Smooth muscle cell (in vitro differentiated cells): Measurements from ENCODE around the gene ZBTB7C. TPM values are rescaled to one million over a fixed set of nuclear protein-coding genes. Genes with fewer than 3 reads are reported as not detected.

Source experiments
- DNase-seq: peaks from one replicate; lab custom pipeline; 2025; ENCODE audit not compliant: unreplicated experiment; lab: John Stamatoyannopoulos, UW
- H2AFZ ChIP-seq: fragments of 200-600 bp; sonication (generic); 2 replicates; pipeline ENCODE4 v1.6.0; 2016; ENCODE audit warnings: antibody characterized with exemption, low read depth, mild to moderate bottlenecking
- H3F3A ChIP-seq: fragments of 200-600 bp; sonication (generic); 2 replicates; pipeline ENCODE4 v1.6.0; 2017; ENCODE audit warnings: antibody characterized with exemption, low read depth
- H3K27ac ChIP-seq: fragments of 200-600 bp; sonication (generic); 2 replicates; pipeline ENCODE4 v1.5.1; 2016; ENCODE audit warnings: low read depth, mild to moderate bottlenecking
- H3K27me3 ChIP-seq: fragments of 200-600 bp; sonication (generic); 2 replicates; pipeline ENCODE4 v1.6.1; 2016; ENCODE audit warnings: low read depth, mild to moderate bottlenecking
- H3K36me3 ChIP-seq: fragments of 200-600 bp; sonication (generic); 2 replicates; pipeline ENCODE4 v1.5.1; 2016; ENCODE audit warnings: low read depth
- H3K4me1 ChIP-seq: fragments of 200-600 bp; sonication (generic); 2 replicates; pipeline ENCODE4 v1.5.1; 2016; ENCODE audit warnings: low read depth
- H3K4me2 ChIP-seq: fragments of 200-600 bp; sonication (generic); 2 replicates; pipeline ENCODE4 v1.6.0; 2016; ENCODE audit warnings: mild to moderate bottlenecking
- H3K4me3 ChIP-seq: fragments of 200-600 bp; sonication (generic); 2 replicates; pipeline ENCODE4 v1.5.1; 2016; ENCODE audit warnings: mild to moderate bottlenecking
- H3K79me2 ChIP-seq: fragments of 200-600 bp; sonication (generic); 2 replicates; pipeline ENCODE4 v1.6.0; 2016; ENCODE audit warnings: low read depth, mild to moderate bottlenecking
- H3K9ac ChIP-seq: fragments of 200-600 bp; sonication (generic); 2 replicates; pipeline ENCODE4 v1.6.0; 2016; ENCODE audit warnings: low read depth
- H3K9me3 ChIP-seq: fragments of 200-600 bp; sonication (generic); replicated peaks from 2 replicates; pipeline ENCODE4 v1.5.1; 2016; ENCODE audit warnings: low read depth
- H4K20me1 ChIP-seq: fragments of 200-600 bp; sonication (generic); 2 replicates; pipeline ENCODE4 v1.6.0; 2016; ENCODE audit warnings: low read depth
- WGBS: methylation state at CpG from one replicate; pipeline ENCODE4 v1.1.7; 2016; ENCODE audit warnings: low lambda C conversion rate; 5-methylcytosine and 5-hydroxymethylcytosine counted together
- polyA plus RNA-seq: library from polyadenylated mRNA; unstranded; fragments of >200 nt; fragmentation: Nextera tagmentation; extraction: Ambion mirVana; gene quantifications from 2 replicates; pipeline ENCODE4 v1.2.1, GENCODE V29; 2016
- total RNA-seq: library from RNA; depleted of rRNA; stranded (reverse); fragments of >200 nt; gene quantifications from 2 replicates; pipeline ENCODE4 v1.2.3, GENCODE V29; 2014
- TF ChIP-seq, protein P1 (sequence below): fragments of 200-600 bp; sonication (generic); IDR thresholded peaks from 2 replicates; pipeline ENCODE4 v1.5.1; 2017; ENCODE audit warnings: borderline replicate concordance, mild to moderate bottlenecking, antibody characterized with exemption; ENCODE audit not compliant: insufficient read depth, poor library complexity, severe bottlenecking

The ZBTB7C gene
- total and polyA plus RNA-seq, 2 experiments from 2014 or later: 0.48 to 0.63 TPM

DNA sequence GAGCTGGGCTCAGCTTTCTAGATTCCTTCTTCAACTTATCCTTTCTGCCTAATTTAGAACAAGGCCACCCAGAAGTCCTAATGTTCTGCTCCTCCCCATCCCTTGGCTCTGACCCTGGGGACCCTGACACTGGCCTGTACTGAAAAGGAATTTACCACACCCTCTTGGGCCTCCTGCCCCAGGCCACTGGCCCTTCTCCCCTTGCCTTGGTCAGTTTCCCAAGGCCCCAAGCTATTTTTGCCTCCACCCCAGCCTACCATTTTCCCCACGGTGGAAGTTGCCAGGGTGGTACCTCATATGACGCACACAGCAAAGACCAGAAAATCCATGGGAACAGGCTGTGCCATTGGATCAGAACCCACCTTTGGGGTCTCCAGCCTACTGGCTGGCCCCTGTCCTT is 72.1 kb downstream of the ZBTB7C start:
- H3K4me2 ChIP-seq: no peak overlapping the region
- H3K4me1 ChIP-seq: peaks cover 4% of the 10 kb centered on the region
- no peak overlapping the region for H2AFZ ChIP-seq
- WGBS: 91% methylated on average over 2 of the region's 2 CpGs
- H3K27ac ChIP-seq: no peak overlapping the region
- H4K20me1 ChIP-seq: no peaks in the 10 kb centered on the region
- H3K9ac ChIP-seq: no peak overlapping the region
- no peaks in the 10 kb centered on the region for H3K27me3 ChIP-seq
- TF ChIP-seq, protein P1, sequence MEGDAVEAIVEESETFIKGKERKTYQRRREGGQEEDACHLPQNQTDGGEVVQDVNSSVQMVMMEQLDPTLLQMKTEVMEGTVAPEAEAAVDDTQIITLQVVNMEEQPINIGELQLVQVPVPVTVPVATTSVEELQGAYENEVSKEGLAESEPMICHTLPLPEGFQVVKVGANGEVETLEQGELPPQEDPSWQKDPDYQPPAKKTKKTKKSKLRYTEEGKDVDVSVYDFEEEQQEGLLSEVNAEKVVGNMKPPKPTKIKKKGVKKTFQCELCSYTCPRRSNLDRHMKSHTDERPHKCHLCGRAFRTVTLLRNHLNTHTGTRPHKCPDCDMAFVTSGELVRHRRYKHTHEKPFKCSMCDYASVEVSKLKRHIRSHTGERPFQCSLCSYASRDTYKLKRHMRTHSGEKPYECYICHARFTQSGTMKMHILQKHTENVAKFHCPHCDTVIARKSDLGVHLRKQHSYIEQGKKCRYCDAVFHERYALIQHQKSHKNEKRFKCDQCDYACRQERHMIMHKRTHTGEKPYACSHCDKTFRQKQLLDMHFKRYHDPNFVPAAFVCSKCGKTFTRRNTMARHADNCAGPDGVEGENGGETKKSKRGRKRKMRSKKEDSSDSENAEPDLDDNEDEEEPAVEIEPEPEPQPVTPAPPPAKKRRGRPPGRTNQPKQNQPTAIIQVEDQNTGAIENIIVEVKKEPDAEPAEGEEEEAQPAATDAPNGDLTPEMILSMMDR: no peak
- H3K4me3 ChIP-seq: no peak overlapping the region
- H3K79me2 ChIP-seq: no peaks in the 10 kb centered on the region
- no peaks in the 10 kb centered on the region for H3F3A ChIP-seq
- H3K9me3 ChIP-seq: no peaks in the 10 kb centered on the region
- DNase-seq: no peak
- no peaks in the 10 kb centered on the region for H3K36me3 ChIP-seq

DNA sequence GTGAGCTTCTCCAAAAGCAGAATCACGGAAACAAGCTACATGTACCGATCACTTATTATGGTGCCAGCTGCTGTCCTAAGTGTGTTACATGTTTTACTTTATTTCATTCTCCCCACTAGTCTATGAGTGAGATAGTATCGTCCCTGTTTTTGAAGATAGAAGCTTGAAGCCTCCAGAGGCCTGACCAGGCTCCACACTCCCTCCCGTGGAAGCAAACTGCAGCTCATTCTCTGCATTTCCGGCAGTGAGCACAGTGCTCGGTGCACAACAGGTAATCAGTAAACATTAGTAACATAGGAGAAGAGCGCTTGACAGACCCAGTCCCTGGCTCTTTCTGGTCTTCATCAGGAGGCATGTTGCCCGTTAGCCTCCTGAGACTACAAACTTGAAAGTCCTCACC is 72.9 kb downstream of the ZBTB7C start:
- no peak for DNase-seq
- Histone ChIP-seq H4K20me1 (no peaks in the 10 kb centered on the region), H3K27ac (no peak overlapping the region), H3K36me3 (no peaks in the 10 kb centered on the region), H3K4me2 (no peak overlapping the region), H2AFZ (no peak overlapping the region), H3K9me3 (no peaks in the 10 kb centered on the region), H3K4me3 (no peak overlapping the region), H3K9ac (no peak overlapping the region), H3K4me1 (no peaks in the 10 kb centered on the region), H3K27me3 (no peaks in the 10 kb centered on the region), H3K79me2 (no peaks in the 10 kb centered on the region), H3F3A (no peaks in the 10 kb centered on the region)
- TF ChIP-seq, protein P1: no peak
- 81% methylated on average over 8 of the region's 8 CpGs for WGBS

DNA sequence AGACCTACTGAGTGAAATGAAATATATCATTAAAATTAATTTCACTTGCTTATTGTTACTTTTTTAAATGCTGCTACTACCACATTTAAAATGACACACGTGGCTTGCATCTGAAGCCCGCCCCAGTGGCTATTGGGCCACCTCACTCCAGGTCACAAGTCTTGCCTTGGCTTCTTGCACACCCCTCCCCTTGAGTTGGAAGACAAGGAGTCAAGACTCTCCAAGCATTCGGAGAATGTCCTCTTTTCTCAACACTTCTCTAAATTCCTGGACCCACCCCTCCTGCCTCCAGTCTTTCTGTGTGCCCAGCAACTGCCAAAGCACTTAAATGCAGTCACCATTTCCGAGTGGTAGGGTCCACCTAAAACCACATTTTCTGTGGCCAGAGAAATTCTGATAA is 73.4 kb downstream of the ZBTB7C start:
- H2AFZ ChIP-seq: no peak overlapping the region
- H3K4me2 ChIP-seq: no peak overlapping the region
- no peak overlapping the region for H3K4me3 ChIP-seq
- H3K9me3 ChIP-seq: no peaks in the 10 kb centered on the region
- no peaks in the 10 kb centered on the region for H4K20me1 ChIP-seq
- DNase-seq: no peak
- H3K4me1 ChIP-seq: no peaks in the 10 kb centered on the region
- no peaks in the 10 kb centered on the region for H3F3A ChIP-seq
- no peaks in the 10 kb centered on the region for H3K36me3 ChIP-seq
- no peak overlapping the region for H3K27ac ChIP-seq
- TF ChIP-seq, protein P1: no peak
- H3K27me3 ChIP-seq: no peaks in the 10 kb centered on the region
- H3K79me2 ChIP-seq: no peaks in the 10 kb centered on the region
- WGBS: 73% methylated on average over 4 of the region's 4 CpGs
- no peak overlapping the region for H3K9ac ChIP-seq

DNA sequence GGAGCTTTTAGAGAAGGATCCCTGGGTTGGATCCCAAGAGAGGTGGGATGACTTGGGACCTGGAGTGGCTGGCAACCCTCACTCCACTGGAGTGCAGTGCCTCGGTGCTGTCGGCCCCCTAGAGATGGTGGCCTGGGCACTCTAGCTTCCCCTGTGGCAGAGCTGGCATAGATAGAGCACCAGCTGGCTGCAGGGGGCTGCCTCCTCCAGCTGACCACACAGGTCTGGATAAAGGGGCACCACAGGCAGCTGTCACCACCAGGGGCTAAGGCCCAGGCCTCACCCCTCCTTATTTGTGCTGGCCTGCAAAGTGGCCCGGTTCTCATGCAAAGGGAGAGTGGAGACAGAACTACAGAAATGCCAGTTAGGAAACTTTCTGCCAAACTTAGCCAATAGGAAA is 74.3 kb downstream of the ZBTB7C start:
- Histone ChIP-seq H3K27ac (no peak overlapping the region), H3K36me3 (no peaks in the 10 kb centered on the region), H3F3A (no peaks in the 10 kb centered on the region), H2AFZ (no peak overlapping the region), H3K79me2 (no peaks in the 10 kb centered on the region), H3K4me1 (peaks cover 5% of the 10 kb centered on the region), H3K4me2 (no peak overlapping the region), H3K27me3 (no peaks in the 10 kb centered on the region), H3K9me3 (no peaks in the 10 kb centered on the region), H3K4me3 (no peak overlapping the region), H3K9ac (no peak overlapping the region), H4K20me1 (no peaks in the 10 kb centered on the region)
- TF ChIP-seq, protein P1: no peak
- WGBS: 89% methylated on average over 3 of the region's 3 CpGs
- DNase-seq: no peak
